Posterior cingulate gyrus (tissue), 11 donors: ENCODE results near the gene KCNMA1.

Experiments used
- DNase-seq, 10 donors: peaks; one replicate each; pipeline versions ENCODE4 v3.0.0 to v3.0.0-alpha.2; 2020 to 2021; ENCODE audit warnings: mixed read lengths in 3 of 10
- intact Hi-C: fragments of 100-400 bp; cut with DNase I; formaldehyde crosslinking; loops from one replicate; pipeline ENCODE4 v1.15.1; 2023

Gene KCNMA1

GRCh38 chr10:77566914-77567566, 70.6 kb downstream of the KCNMA1 start:
- no peak for DNase-seq
- intact Hi-C loops: no loop called here

- intact Hi-C loops: no loop called here
- no peak for DNase-seq
Measured at GRCh38 chr10:77566236-77566635, 71.4 kb downstream of the KCNMA1 start.

- DNase-seq: no peak
- intact Hi-C loops: no loop called here
Measured at GRCh38 chr10:77565590-77566023, 72.0 kb downstream of the KCNMA1 start.

GRCh38 chr10:77564731-77565589, 72.6 kb downstream of the KCNMA1 start:
- DNase-seq: no peak
- intact Hi-C loops: no loop called here

GRCh38 chr10:77563638-77564270, 73.9 kb downstream of the KCNMA1 start:
- intact Hi-C loops: no loop called here
- no peak for DNase-seq

- intact Hi-C loops: no loop called here
- DNase-seq: no peak
Measured at GRCh38 chr10:77562742-77563141, 74.9 kb downstream of the KCNMA1 start.

GRCh38 chr10:77561991-77562390, 75.6 kb downstream of the KCNMA1 start:
- intact Hi-C loops: no loop called here
- DNase-seq: no peak

GRCh38 chr10:77560471-77560870, 77.1 kb downstream of the KCNMA1 start:
- DNase-seq: no peak
- intact Hi-C loops: no loop called here

- no peak for DNase-seq
- intact Hi-C loops: no loop called here
Measured at GRCh38 chr10:77560052-77560451, 77.6 kb downstream of the KCNMA1 start.

GRCh38 chr10:77556990-77557601, 80.5 kb downstream of the KCNMA1 start:
- no peak for DNase-seq
- intact Hi-C loops: no loop called here

- intact Hi-C loops: no loop called here
- DNase-seq: no peak
Measured at GRCh38 chr10:77555591-77556212, 81.9 kb downstream of the KCNMA1 start.

- DNase-seq: no peak
- intact Hi-C loops: no loop called here
Measured at GRCh38 chr10:77554996-77555397, 82.6 kb downstream of the KCNMA1 start.

- intact Hi-C loops: no loop called here
- no peak for DNase-seq
Measured at GRCh38 chr10:77553966-77554365, 83.6 kb downstream of the KCNMA1 start.

GRCh38 chr10:77553311-77553710, 84.3 kb downstream of the KCNMA1 start:
- intact Hi-C loops: no loop called here
- no peak for DNase-seq

GRCh38 chr10:77552252-77552651, 85.4 kb downstream of the KCNMA1 start:
- intact Hi-C loops: no loop called here
- DNase-seq: no peak

- peak in 2 of 10 donors; percentile 37 to 85 for DNase-seq
- intact Hi-C loops: no loop called here
Measured at GRCh38 chr10:77550378-77550777, 87.2 kb downstream of the KCNMA1 start.

- DNase-seq: no peak
- intact Hi-C loops: no loop called here
Measured at GRCh38 chr10:77548671-77549070, 88.9 kb downstream of the KCNMA1 start.

- intact Hi-C loops: no loop called here
- DNase-seq: peak in 1 of 10 donors; percentile 82
Measured at GRCh38 chr10:77548157-77548556, 89.5 kb downstream of the KCNMA1 start.

GRCh38 chr10:77547307-77548050, 90.1 kb downstream of the KCNMA1 start:
- DNase-seq: no peak
- intact Hi-C loops: no loop called here

GRCh38 chr10:77546042-77546441, 91.6 kb downstream of the KCNMA1 start:
- intact Hi-C loops: no loop called here
- DNase-seq: no peak
